Measurements from ENCODE around the gene KIF14. TPM values are rescaled to one million over a fixed set of nuclear protein-coding genes. Genes with fewer than 3 reads are reported as not detected.

KIF14 gene
- 1 to 10 TPM in 1 of 2 donors, under 1 TPM in 1; 0.23 to 1.7 TPM for total RNA-seq

- peak; percentile 88 for DNase-seq (ENCODE audit: low spot score)
- Histone ChIP-seq H3K27me3 (replicated peaks; ENCODE audit: insufficient read depth) (no peaks in the 10 kb centered on the region), H3K27ac (peak within 1 kb of the TSS; percentile 29 to 48), H3K36me3 (no peaks in the 10 kb centered on the region), H3K9me3 (no peaks in the 10 kb centered on the region), H3K4me1 (replicated peaks) (no peaks in the 10 kb centered on the region), H3K4me3 (peak within 1 kb of the TSS; percentile 47 to 55)
- intact Hi-C loops (cut with DNase I), result loop anchor here (5.0 kb wide), 3 partner anchors 117 to 217 kb away; partner anchors contain the start of gene CAMSAP2
- under 1% methylated on average over 51 of the region's 59 CpGs for WGBS
- no peak for TF ChIP-seq POLR2A (IDR thresholded peaks at IDR 0.05)
- TF ChIP-seq CTCF (IDR thresholded peaks at IDR 0.05), result peak in 1 of 4 experiments; percentile 22
- peak; percentile 77 for TF ChIP-seq POLR2AphosphoS5 (IDR thresholded peaks at IDR 0.05)
Observed at GRCh38 chr1:200620273-200621131, at the start of gene KIF14. Gene KIF14 (minus strand): TSS chr1:200620751. CDS start chr1:200618723, 2,028 bp downstream.

GRCh38 chr1:200669314-200670241, 49.0 kb upstream of the KIF14 start, which contains the start of gene DDX59:
Gene DDX59 (minus strand): TSS chr1:200669907. CDS start chr1:200666740, 3,167 bp downstream.
- Histone ChIP-seq H3K27me3 (replicated peaks; ENCODE audit: insufficient read depth) (no peaks in the 10 kb centered on the region), H3K36me3 (no peaks in the 10 kb centered on the region), H3K4me3 (peak within 1 kb of the TSS; percentile 70 to 88), H3K9me3 (no peaks in the 10 kb centered on the region), H3K27ac (peak within 1 kb of the TSS; percentile 95 to 98), H3K4me1 (replicated peaks) (no peaks in the 10 kb centered on the region)
- intact Hi-C loops (cut with DNase I), result loop anchor here (1.0 to 5.0 kb wide), 2 partner anchors 70 to 133 kb away; no protein-coding TSS in a partner anchor
- peak in 2 of 4 experiments; percentile 12 to 21 for TF ChIP-seq CTCF (IDR thresholded peaks at IDR 0.05)
- peak; percentile 71 for TF ChIP-seq POLR2A (IDR thresholded peaks at IDR 0.05)
- peak; percentile 73 for TF ChIP-seq POLR2AphosphoS5 (IDR thresholded peaks at IDR 0.05)
- peak; percentile 94 for DNase-seq (ENCODE audit: low spot score)
- WGBS, result 1% methylated on average over 79 of the region's 91 CpGs

- no peaks in the 10 kb centered on the region for H3K27me3 ChIP-seq (replicated peaks; ENCODE audit: insufficient read depth)
- H3K4me3 ChIP-seq, result peak overlapping the region; percentile 70 to 88
- no peaks in the 10 kb centered on the region for H3K36me3 ChIP-seq
- intact Hi-C loops (cut with DNase I), result loop anchor here (1.0 to 5.0 kb wide), 2 partner anchors 71 to 134 kb away; no protein-coding TSS in a partner anchor
- WGBS, result 26% methylated on average over 7 of the region's 7 CpGs
- no peak for DNase-seq (ENCODE audit: low spot score)
- H3K4me1 ChIP-seq (replicated peaks), result no peaks in the 10 kb centered on the region
- peak overlapping the region; percentile 95 to 98 for H3K27ac ChIP-seq
- TF ChIP-seq CTCF (IDR thresholded peaks at IDR 0.05), result no peak
- TF ChIP-seq POLR2AphosphoS5 (IDR thresholded peaks at IDR 0.05), result no peak
- TF ChIP-seq POLR2A (IDR thresholded peaks at IDR 0.05), result no peak
- H3K9me3 ChIP-seq, result no peaks in the 10 kb centered on the region
Observed at GRCh38 chr1:200668514-200669313, 48.2 kb upstream of the KIF14 start.

GRCh38 chr1:200666309-200666708, 45.8 kb upstream of the KIF14 start:
- no peaks in the 10 kb centered on the region for H3K4me1 ChIP-seq (replicated peaks)
- WGBS, result 72% methylated on average over 8 of the region's 8 CpGs
- no peak for DNase-seq (ENCODE audit: low spot score)

More at GRCh38 chr1:200666309-200666708, 45.8 kb upstream of the KIF14 start:
- Histone ChIP-seq H3K27me3 (replicated peaks; ENCODE audit: insufficient read depth) (no peaks in the 10 kb centered on the region), H3K9me3 (no peaks in the 10 kb centered on the region), H3K27ac (no peak overlapping the region), H3K36me3 (peaks cover 0 to 2% of the 10 kb centered on the region in 2 donors), H3K4me3 (no peak overlapping the region)
- TF ChIP-seq POLR2A (IDR thresholded peaks at IDR 0.05), result no peak
- TF ChIP-seq CTCF (IDR thresholded peaks at IDR 0.05), result no peak
- no peak for TF ChIP-seq POLR2AphosphoS5 (IDR thresholded peaks at IDR 0.05)
- intact Hi-C loops (cut with DNase I), result loop anchor here (5.0 kb wide), 1 partner anchor 136 kb away; no protein-coding TSS in a partner anchor
